GM19035 (cell line): ENCODE measurements around the gene CPA4.

Experiments
- ATAC-seq: cut with Tn5 transposase; IDR thresholded peaks from one replicate; pipeline ENCODE4 v1.9.1; 2021; ENCODE audit not compliant: unreplicated experiment

CPA4 gene

GRCh38 chr7:130342701-130343380 is 49.9 kb downstream of the CPA4 start:
- no peak for ATAC-seq

- ATAC-seq = no peak
These were observed 51.4 kb downstream of the CPA4 start, which contains the start of gene CPA5 for GRCh38 chr7:130344271-130344866. Gene CPA5, plus strand, starts transcription at chr7:130344816. Its CDS starts 1,670 bp downstream, at chr7:130346486.

- ATAC-seq = no peak
These were observed 52.2 kb downstream of the CPA4 start for GRCh38 chr7:130345136-130345535.

GRCh38 chr7:130345725-130346124 is 52.8 kb downstream of the CPA4 start:
- ATAC-seq = no peak

- ATAC-seq = no peak
These were observed 53.4 kb downstream of the CPA4 start for GRCh38 chr7:130346177-130346905.

GRCh38 chr7:130346941-130347340 is 54.0 kb downstream of the CPA4 start:
- no peak for ATAC-seq

GRCh38 chr7:130349911-130350782 is 57.2 kb downstream of the CPA4 start:
- ATAC-seq = no peak

- ATAC-seq = no peak
These were observed 58.2 kb downstream of the CPA4 start for GRCh38 chr7:130350945-130351790.

GRCh38 chr7:130351791-130352090 is 58.8 kb downstream of the CPA4 start:
- ATAC-seq = no peak

GRCh38 chr7:130352194-130353074 is 59.5 kb downstream of the CPA4 start:
- no peak for ATAC-seq

- ATAC-seq = no peak
These were observed 60.2 kb downstream of the CPA4 start for GRCh38 chr7:130353196-130353595.

- no peak for ATAC-seq
These were observed 63.3 kb downstream of the CPA4 start for GRCh38 chr7:130356121-130356875.

GRCh38 chr7:130356876-130357611 is 64.1 kb downstream of the CPA4 start:
- ATAC-seq = no peak

- no peak for ATAC-seq
These were observed 65.5 kb downstream of the CPA4 start for GRCh38 chr7:130358471-130358870.

GRCh38 chr7:130359276-130359857 is 66.4 kb downstream of the CPA4 start:
- ATAC-seq = no peak

- ATAC-seq = no peak
These were observed 67.6 kb downstream of the CPA4 start for GRCh38 chr7:130360518-130360917.

GRCh38 chr7:130361681-130362080 is 68.7 kb downstream of the CPA4 start:
- no peak for ATAC-seq
